GM18502 (cell line): ENCODE measurements around the gene SLC7A14.
"Not testable (repeated sequence)": the region's sequence is repeated elsewhere in the genome, so short reads cannot be mapped to it uniquely, and the experiment has no call there.

Experiments used
- ATAC-seq: cut with Tn5 transposase; IDR thresholded peaks from one replicate; pipeline ENCODE4 v1.9.1; 2021; ENCODE audit warnings: mild to moderate bottlenecking; ENCODE audit not compliant: unreplicated experiment, poor library complexity

Gene SLC7A14

DNA sequence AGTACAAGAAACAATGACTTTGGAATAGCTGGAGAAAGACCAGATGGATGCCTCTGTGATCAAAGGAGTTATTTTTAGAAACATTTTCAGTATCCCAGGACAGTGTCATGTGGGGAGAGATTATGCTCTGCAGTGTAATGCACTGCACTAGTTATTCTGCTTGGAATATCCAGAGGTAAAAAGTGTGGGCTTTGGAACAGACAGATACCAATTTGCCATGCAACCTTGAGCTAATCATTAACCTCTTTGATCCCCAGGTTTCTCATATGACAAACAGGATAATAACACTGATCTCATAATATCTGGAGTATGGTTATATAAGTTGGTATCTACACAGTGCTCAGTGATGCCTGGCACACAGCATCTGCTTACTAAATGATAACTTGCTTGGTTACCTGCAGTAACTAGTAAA, 12.2 kb upstream of the SLC7A14 start:
- no peak for ATAC-seq

GRCh38 chr3:170594528-170594927, 8.7 kb upstream of the SLC7A14 start:
- no peak for ATAC-seq

DNA sequence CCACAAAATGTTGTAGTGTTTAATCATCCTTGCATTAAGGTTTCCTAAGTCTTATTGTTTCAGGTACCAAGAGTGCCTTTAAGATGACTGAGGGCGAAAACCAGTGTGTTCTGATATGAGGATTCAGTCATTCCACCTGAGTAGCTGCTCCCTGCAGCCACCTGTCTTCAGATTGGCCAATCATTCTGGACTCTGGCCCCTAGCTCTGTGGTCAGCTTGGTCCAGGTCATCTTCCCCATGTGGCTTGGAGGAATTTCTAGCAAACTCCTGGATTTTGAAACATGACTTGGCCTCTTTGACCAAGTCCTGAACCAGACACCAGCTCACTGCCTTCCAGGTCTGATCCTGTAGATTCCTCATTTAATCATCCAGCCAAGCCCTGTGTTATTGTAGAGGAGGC, 7.8 kb upstream of the SLC7A14 start:
- no peak for ATAC-seq

- no peak for ATAC-seq
These were observed 3.2 kb upstream of the SLC7A14 start for GRCh38 chr3:170589113-170589512.

GRCh38 chr3:170585008-170585936, 603 bp downstream of the SLC7A14 start:
- no peak for ATAC-seq

DNA sequence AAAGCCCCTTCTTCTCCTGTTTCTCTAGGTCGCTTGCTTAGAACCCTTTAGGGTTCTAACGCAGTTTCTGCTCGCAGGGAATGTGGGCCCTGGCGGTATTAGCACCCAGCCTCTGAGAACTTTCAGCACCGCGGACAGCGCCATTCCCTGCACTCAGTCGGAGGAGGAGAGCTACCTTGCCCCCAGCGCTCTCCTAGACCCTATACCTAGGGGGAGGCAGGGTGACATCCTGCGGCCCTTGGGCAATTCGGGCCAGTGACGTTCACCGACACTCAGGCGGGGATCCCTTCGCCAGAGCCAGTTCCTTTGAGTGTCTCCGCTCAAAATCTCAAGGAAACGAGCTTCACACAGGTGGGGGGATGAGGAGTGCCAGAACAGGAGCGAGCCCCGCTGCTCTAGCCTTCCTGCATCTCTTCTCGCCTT, 1.3 kb downstream of the SLC7A14 start:
- peak; percentile 47 for ATAC-seq

GRCh38 chr3:170579646-170580045, 6.2 kb downstream of the SLC7A14 start:
- ATAC-seq, result no peak

DNA sequence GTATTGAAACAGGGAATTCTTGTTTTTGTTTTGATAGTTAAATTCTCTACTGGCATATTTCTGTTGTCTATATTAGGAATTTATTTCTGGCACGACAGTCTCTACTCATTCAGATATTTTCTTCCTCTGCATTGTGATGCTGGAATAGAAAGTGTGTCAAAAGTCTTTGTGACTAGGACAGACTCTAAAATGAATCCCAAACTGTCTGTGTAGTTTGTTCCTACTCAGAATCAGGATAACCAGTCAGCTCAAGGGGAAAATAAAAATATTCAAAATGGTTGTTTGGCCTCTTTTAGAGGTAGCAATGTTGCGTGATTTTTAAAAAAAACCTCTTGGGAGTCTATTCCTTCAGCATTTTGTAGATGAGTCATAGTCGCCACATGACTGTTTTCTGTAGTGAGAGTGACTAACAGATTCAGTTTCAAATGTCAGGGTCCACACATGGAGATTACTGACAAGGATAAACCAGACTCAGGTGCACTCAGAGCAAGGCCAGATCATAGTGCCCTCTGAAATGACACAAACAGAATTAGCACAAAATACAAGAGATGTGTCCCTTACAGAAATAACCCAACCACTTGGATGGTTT, 13.1 kb downstream of the SLC7A14 start:
- peak; percentile 98 for ATAC-seq

DNA sequence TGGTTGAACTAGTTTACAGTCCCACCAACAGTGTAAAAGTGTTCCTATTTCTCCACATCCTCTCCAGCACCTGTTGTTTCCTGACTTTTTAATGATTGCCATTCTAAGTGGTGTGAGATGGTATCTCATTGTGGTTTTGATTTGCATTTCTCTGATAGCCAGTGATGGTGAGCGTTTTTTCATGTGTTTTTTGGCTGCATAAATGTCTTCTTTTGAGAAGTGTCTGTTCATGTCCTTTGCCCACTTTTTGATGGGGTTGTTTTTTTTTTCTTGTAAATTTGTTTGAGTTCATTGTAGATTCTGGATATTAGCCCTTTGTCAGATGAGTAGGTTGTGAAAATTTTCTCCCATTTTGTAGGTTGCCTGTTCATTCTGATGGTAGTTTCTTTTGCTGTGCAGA, 18.3 kb downstream of the SLC7A14 start:
- ATAC-seq, result not testable (repeated sequence)

- ATAC-seq, result no peak
These were observed 19.5 kb downstream of the SLC7A14 start for GRCh38 chr3:170566413-170566812.

DNA sequence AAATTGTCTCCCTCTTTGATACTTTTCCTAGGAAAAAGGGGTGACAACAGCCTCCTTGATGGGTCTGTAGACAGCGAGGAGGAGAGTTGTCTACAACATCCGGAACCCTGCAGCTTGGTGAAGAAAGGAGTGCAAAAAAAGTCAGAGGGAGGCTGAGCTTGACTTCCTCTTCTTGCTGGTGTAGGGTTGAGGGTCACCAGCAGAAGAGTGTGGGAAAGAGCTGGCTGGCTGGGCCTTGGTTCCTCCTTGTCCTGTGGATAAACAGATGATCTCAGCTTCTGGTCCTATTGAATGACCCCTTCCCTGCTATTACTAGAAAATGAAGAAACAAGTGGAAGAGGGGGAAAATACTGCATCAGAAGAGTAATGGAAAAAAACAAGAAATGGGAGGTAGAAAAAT, 20.4 kb downstream of the SLC7A14 start:
- no peak for ATAC-seq

DNA sequence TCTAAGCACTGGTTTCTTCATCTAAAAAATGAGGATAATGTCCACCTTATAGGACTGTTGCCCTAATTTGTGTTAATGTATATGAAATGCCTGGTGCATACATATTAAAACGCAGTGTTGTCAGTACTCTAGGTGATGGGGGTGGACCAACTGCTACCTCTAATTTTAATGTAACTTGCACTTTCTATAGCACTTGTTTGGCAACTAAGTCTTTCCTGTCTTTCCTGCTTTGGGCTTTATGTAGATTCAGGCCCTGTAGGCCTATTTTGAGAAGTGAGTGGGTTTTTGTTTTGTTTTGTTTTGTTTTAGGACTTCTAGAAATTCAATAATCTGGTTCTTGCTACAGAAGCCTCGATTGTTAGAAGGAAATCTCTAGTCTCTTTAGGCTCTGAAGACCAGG, 21.2 kb downstream of the SLC7A14 start:
- ATAC-seq, result peak; percentile 29

GRCh38 chr3:170563712-170564423, 22.0 kb downstream of the SLC7A14 start:
- peak; percentile 93 for ATAC-seq

DNA sequence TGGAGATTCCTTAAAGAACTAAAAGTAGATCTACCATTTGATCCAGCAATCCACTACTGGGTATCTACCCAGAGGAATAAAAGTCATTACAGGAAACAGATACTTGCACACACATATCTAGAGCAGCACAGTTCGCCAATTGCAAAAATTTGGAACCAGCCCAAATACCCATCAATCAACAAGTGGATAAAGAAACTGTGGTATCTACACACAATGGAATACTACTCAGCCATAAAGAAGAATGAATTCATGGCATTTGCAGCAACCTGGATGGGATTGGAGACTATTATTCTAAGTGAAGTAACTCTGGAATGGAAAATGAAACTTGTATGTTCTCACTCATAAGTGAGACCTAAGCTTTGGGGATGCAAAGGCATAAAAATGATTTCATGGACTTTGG, 23.8 kb downstream of the SLC7A14 start:
- ATAC-seq, result no peak

DNA sequence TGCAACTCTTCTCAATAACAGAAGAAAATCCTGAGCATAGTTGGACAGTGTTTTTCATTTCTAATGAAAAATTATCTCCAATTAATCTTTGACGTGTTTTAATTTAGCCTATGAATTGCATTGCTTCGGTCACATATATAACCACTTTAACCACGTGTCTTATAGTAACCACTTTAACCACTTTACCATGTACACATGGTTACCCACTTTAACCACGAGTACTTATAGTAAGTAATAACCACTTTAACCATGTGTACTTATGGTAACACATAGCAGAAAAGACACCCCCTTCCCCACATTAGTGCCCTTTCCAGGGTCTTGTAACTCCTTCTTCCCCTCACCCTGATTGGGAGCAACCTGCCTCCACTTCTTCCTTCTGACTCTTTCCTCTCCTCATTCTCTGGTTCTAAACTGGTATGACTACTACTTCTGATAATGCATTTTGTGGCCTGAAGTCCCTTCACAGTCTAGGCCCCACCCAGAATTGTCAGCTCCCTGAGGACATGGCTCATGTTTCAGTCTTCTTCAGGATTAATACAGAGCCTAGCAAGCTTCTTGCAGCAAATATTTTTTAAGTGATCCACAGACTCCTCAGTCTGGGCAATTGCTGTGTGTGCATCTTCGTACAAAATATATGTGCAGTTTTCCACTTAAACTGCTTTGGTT, 25.0 kb downstream of the SLC7A14 start:
- ATAC-seq, result no peak

- ATAC-seq, result no peak
These were observed 25.6 kb downstream of the SLC7A14 start for GRCh38 chr3:170560296-170560695.

DNA sequence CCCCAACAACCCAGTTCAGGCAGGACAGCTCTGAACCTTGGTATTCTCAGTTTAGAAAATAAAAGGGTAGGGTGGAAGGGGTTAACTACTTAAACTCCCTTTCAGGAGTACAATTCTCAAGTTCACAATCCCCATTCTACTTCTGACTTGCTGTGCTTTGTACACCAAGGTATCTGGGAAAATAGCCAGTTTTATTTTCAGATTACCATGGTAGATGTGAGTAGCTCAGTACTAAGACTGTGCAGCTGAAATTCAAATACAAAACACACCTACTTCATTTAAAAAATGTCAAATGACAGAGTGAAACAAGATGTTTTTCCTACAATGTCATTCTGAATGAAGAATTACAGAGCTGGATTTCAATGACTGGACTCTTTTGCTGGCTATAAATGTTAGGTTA, 27.4 kb downstream of the SLC7A14 start:
- ATAC-seq, result no peak

- ATAC-seq, result no peak
These were observed 30.5 kb downstream of the SLC7A14 start for GRCh38 chr3:170555329-170555728.

DNA sequence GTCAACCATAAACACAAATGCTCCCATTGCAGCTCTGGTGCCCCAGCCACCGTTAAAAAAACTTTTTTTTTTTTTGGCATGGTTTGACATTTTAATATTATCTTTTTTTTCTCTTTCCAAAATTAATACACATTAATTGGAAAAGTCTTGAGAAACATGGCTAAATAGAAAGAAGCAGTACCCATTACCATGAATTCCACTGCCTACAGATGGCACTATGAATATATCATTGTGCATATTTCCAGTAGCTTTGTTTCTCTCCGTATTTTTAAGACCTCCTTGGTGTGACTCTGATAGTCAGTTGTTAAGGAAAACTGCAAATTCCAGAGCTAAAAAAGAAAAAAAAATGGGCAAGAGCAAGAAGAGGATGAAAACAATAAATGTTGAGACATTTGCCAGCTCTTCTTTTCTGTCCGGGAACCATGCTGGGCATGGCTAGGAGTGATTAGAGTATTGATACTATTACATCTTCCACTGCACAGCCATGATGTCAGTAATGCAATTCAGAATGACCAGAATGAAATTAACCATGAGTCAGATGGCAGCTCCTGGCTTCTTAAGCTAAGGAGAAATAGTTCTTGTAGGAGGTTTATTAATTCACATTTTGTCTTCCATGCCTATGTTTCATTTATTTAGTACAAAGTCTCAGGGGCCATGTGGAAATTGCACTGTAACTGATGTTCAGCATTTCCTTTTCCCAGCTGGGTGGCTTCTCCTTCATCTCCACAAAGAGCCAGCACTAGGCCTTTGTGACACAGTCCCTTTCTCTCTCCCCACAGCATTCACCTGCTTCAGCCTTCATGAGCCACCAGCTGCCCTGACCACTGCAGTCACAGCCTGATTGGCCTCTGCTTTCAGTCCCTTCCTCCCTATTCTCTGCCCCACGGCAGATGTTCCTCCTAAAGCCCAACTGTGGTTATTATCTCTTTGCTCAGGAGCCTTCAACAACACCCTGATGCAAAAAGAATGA, 31.8 kb downstream of the SLC7A14 start:
- ATAC-seq, result no peak
